HFF-Myc (cell line): ENCODE results near the gene SLC12A6.
A peak's percentile ranks its signal among the peaks of the same experiment; 100 is the strongest.

ENCODE experiments used
- DNase-seq: peaks from one replicate; pipeline ENCODE4 v3.0.0-alpha.2; 2011; ENCODE audit warnings: low read depth; ENCODE audit errors: extremely low read depth
- H3K4me3 ChIP-seq: replicated peaks from 2 replicates; pipeline ENCODE4 v1.5.1; 2011; ENCODE audit warnings: low read depth, mild to moderate bottlenecking, control low read depth, low read length
- CTCF ChIP-seq: IDR thresholded peaks from 2 replicates; pipeline ENCODE4 v1.5.1; 2012; ENCODE audit warnings: mild to moderate bottlenecking, low read depth, low read length, control low read depth; ENCODE audit errors: missing control alignments

The SLC12A6 gene

GRCh38 chr15:34370129-34370528 lies 32.5 kb upstream of the SLC12A6 start:
- DNase-seq = no peak
- no peak for TF ChIP-seq CTCF
- H3K4me3 ChIP-seq = no peak overlapping the region

- H3K4me3 ChIP-seq = peak within 1 kb of the TSS; percentile 85
- DNase-seq = no peak
- TF ChIP-seq CTCF = peak; percentile 88
Measured at GRCh38 chr15:34367101-34368081, 29.8 kb upstream of the SLC12A6 start, which contains the start of gene LPCAT4. Gene LPCAT4 (minus strand): TSS chr15:34367196. CDS start chr15:34367100, 96 bp downstream.

GRCh38 chr15:34366271-34367065 lies 28.9 kb upstream of the SLC12A6 start:
- no peak for TF ChIP-seq CTCF
- H3K4me3 ChIP-seq = peak overlapping the region; percentile 85
- DNase-seq = no peak

GRCh38 chr15:34365836-34366235 lies 28.3 kb upstream of the SLC12A6 start:
- peak overlapping the region; percentile 85 for H3K4me3 ChIP-seq
- no peak for TF ChIP-seq CTCF
- no peak for DNase-seq

- no peak for DNase-seq
- peak overlapping the region; percentile 85 for H3K4me3 ChIP-seq
- TF ChIP-seq CTCF = no peak
Measured at GRCh38 chr15:34365091-34365825, 27.7 kb upstream of the SLC12A6 start.

- H3K4me3 ChIP-seq = no peak overlapping the region
- TF ChIP-seq CTCF = no peak
- no peak for DNase-seq
Measured at GRCh38 chr15:34364041-34364440, 26.5 kb upstream of the SLC12A6 start.
